CD4-positive, alpha-beta T cell treated with Interleukin-12 subunit alpha and Interleukin-12 subunit beta, for 1 hour (primary cell): ENCODE data around the gene MYO1A.

Source experiments
- DNase-seq: peaks from one replicate; pipeline ENCODE4 v3.0.0-alpha.2; 2020

The MYO1A gene

GRCh38 chr12:57012600-57013465 is 37.1 kb downstream of the MYO1A start:
- DNase-seq = no peak

GRCh38 chr12:57011438-57012424 is 38.2 kb downstream of the MYO1A start:
- peak; percentile 33 for DNase-seq

- no peak for DNase-seq
Observed at GRCh38 chr12:57010627-57011247, 39.2 kb downstream of the MYO1A start.

GRCh38 chr12:57009949-57010626 is 39.8 kb downstream of the MYO1A start:
- no peak for DNase-seq

- peak; percentile 70 for DNase-seq
Observed at GRCh38 chr12:57008178-57008577, 41.8 kb downstream of the MYO1A start.

GRCh38 chr12:57006809-57007475 is 43.0 kb downstream of the MYO1A start:
- DNase-seq = peak; percentile 23

- DNase-seq = peak; percentile 77
Observed at GRCh38 chr12:57005980-57006808, 43.7 kb downstream of the MYO1A start, which contains the start of gene ZBTB39. Gene ZBTB39 (minus strand): TSS chr12:57006546. CDS start chr12:57004917, 1,629 bp downstream.

GRCh38 chr12:57004651-57005050 is 45.3 kb downstream of the MYO1A start:
- no peak for DNase-seq

GRCh38 chr12:57003395-57003794 is 46.5 kb downstream of the MYO1A start:
- DNase-seq = no peak

GRCh38 chr12:57001448-57001906 is 48.5 kb downstream of the MYO1A start:
- DNase-seq = peak; percentile 79

GRCh38 chr12:57000393-57000792 is 49.5 kb downstream of the MYO1A start:
- DNase-seq = no peak

GRCh38 chr12:56999456-56999855 is 50.5 kb downstream of the MYO1A start:
- no peak for DNase-seq

- no peak for DNase-seq
Observed at GRCh38 chr12:56998981-56999380, 50.9 kb downstream of the MYO1A start.

- no peak for DNase-seq
Observed at GRCh38 chr12:56998316-56998715, 51.6 kb downstream of the MYO1A start.

GRCh38 chr12:56996793-56997545 is 53.0 kb downstream of the MYO1A start:
- no peak for DNase-seq

GRCh38 chr12:56995930-56996496 is 53.9 kb downstream of the MYO1A start:
- no peak for DNase-seq

- no peak for DNase-seq
Observed at GRCh38 chr12:56995201-56995929, 54.6 kb downstream of the MYO1A start.

GRCh38 chr12:56994231-56994746 is 55.6 kb downstream of the MYO1A start:
- no peak for DNase-seq

- no peak for DNase-seq
Observed at GRCh38 chr12:56993346-56993745, 56.6 kb downstream of the MYO1A start.
